LNCAP (cell line): Measurements from ENCODE around the gene RELA.

ENCODE experiments used
- TF ChIP-seq, protein P1 (sequence below): fragments of 450-650 bp; IDR thresholded peaks from 2 replicates; pipeline ENCODE4 v1.5.1; 2017; ENCODE audit warnings: mild to moderate bottlenecking

The RELA gene

DNA sequence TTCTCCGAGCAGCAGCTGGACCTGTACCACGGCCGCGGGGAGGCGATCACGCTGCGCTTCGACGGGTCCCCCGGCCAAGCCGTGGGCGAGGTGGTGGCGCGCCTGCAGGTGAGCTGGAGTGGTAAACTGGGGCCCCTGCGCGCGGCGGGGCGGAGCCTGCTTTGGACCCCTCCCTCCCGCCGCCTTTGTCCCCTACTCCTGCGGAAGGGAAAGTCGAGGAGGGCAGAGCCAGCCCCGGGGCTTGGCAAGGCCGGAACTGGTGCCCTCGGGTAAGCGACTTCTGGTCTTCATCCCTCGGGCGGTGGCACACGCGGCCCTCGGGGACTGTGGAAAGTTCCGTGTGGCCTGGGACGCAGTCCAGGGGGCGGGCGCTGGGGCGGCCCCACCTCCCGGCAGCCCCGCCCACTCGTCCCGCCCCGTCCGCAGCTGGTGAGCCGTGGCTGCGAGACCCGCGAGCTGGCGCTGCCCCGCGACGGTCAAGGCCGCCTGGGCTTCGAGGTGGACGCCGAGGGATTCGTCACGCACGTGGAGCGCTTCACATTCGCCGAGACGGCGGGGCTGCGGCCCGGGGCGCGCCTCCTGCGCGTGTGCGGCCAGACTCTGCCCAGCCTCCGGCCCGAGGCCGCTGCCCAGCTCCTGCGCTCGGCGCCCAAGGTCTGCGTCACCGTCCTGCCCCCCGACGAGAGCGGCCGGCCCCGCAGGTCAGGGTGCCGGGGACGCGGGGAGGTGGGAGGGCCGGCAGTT is 15.6 kb downstream of the RELA start:
- TF ChIP-seq, protein P1, sequence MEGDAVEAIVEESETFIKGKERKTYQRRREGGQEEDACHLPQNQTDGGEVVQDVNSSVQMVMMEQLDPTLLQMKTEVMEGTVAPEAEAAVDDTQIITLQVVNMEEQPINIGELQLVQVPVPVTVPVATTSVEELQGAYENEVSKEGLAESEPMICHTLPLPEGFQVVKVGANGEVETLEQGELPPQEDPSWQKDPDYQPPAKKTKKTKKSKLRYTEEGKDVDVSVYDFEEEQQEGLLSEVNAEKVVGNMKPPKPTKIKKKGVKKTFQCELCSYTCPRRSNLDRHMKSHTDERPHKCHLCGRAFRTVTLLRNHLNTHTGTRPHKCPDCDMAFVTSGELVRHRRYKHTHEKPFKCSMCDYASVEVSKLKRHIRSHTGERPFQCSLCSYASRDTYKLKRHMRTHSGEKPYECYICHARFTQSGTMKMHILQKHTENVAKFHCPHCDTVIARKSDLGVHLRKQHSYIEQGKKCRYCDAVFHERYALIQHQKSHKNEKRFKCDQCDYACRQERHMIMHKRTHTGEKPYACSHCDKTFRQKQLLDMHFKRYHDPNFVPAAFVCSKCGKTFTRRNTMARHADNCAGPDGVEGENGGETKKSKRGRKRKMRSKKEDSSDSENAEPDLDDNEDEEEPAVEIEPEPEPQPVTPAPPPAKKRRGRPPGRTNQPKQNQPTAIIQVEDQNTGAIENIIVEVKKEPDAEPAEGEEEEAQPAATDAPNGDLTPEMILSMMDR: no peak

DNA sequence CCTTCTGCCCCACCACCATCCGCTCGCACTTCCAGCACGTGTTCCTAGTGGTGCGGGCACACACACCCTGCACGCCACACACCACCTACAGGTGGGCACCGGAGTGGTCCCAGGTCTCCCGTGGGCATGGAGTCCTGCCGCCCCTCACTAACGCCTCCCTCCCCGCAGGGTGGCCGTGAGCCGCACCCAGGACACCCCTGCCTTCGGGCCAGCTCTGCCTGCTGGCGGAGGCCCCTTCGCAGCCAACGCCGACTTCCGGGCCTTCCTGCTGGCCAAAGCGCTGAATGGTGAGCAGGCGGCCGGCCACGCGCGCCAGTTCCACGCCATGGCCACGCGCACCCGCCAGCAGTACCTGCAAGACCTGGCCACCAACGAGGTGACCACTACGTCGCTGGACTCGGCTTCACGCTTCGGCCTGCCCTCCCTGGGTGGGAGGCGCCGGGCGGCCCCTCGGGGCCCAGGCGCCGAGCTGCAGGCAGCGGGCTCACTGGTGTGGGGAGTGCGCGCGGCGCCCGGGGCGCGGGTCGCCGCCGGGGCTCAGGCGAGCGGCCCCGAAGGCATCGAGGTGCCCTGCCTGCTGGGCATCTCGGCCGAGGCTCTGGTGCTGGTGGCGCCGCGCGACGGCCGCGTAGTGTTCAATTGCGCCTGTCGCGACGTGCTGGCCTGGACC is 16.3 kb downstream of the RELA start:
- TF ChIP-seq, protein P1: no peak

DNA sequence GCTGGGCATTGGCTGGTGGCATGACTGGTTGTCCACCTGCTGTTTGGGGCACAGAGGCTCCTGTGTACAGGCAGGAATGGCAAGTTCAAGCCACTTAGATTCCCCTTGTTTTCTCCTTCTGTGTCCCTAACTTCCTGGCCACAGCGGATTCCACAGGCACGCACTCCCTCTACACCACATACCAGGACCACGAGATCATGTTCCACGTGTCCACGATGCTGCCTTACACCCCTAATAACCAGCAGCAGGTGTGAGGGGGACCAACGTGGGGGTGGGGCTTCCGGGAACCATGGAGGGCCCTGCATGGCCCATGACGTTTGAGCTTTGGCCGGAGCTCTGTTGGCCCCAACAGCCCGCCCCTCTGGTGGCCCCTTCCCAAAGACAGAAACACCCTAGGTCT is 17.0 kb downstream of the RELA start:
- TF ChIP-seq, protein P1: no peak

DNA sequence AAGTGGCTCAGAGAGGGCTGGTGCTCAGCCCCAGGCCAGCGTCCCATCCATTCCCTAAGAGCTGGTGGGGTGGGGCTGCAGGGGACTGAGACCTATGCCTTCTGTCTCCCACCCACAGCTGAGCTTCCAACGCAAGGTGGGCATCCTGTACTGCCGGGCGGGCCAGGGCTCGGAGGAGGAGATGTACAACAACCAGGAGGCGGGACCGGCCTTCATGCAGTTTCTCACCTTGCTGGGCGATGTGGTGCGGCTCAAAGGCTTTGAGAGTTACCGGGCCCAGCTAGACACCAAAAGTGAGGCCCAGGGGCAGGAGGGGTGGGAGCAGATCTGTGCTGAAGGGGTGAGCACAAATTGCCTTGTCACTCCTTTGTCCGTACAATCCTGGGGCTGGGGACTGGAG is 17.9 kb downstream of the RELA start:
- TF ChIP-seq, protein P1: no peak

DNA sequence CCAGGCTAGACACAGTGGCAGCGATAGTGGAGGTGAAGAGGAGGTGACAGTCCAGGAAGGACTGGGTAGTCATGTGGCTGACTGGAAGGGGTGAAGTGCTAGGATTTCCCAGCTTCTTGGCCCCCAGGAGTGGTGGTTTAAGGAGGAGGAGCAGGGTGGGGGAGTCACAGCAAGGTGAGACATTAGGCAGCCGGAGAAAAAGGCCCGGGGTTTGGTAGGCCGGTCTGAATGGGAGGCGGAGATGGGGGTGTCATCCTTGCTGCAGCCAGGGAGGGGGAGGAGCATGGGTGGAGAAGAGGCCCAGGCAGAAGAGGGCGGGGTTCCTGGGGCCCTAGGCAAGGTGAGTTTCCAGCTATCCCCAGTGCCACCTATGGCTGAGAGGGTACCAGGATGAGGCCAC is 18.7 kb downstream of the RELA start:
- TF ChIP-seq, protein P1: no peak

DNA sequence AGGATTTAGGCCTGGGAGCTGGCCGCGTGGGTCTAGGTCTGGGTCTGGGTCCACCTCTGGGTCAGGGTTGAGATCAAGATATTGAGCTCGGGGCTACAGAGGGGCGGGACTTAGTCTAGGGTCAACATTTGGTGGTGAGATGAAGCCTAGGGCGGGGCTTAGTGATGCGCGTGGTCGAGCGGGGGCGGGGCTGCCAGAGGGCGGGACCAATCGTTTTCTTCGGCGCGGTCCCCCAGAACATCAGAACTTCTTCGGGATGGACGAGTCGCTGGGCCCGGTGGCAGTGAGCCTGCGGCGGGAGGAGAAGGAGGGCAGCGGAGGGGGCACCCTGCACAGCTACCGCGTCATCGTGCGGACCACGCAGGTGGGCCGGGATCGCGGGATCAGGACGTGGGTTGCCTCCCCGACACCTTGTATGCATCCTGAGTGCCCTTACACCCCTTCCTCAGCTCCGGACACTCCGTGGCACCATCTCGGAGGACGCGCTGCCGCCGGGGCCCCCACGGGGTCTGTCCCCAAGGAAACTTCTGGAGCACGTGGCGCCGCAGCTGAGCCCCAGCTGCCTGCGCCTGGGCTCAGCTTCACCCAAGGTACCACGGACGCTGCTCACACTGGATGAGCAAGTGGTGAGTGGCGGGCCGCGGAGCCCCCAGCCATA is 20.6 kb downstream of the RELA start:
- TF ChIP-seq, protein P1: no peak

DNA sequence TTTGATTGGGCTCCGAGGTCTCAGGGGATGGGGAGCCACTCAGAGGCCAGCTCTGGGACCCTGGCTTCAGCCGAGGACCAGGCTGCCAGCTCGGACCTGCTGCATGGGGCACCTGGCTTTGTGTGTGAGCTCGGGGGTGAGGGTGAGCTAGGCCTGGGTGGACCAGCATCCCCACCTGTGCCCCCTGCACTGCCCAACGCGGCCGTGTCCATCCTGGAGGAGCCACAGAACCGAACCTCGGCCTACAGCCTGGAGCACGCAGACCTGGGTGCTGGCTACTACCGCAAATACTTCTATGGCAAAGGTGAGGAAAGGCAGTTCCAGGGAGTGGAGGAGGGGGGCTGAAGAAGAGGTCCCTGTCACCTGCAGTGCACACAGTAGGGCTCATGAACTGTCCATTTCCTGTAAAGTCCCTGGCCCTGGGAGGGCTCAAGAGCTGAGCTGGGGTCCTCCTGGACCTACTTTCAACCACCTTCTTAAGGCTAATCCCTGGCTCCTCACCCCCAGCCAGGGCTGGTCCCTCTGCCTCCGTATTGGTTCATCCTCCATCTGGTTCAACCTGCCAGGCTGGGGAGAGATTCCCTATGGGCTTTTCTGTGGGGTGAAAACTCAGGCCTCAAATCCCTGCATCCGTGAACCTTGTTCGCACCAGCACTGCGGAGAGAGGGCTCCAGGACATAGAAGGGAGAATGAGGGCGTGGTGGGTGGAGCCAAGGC is 21.3 kb downstream of the RELA start:
- TF ChIP-seq, protein P1: no peak
